Measurements from ENCODE around the gene NKX2-3.

NKX2-3 gene

GRCh38 chr10:99526861-99527504 lies 5.8 kb upstream of the NKX2-3 start:
- no peak for DNase-seq (ENCODE audit: low spot score)

- no peak for DNase-seq (ENCODE audit: low spot score)
Observed at GRCh38 chr10:99527526-99528493, 4.9 kb upstream of the NKX2-3 start.

- DNase-seq (ENCODE audit: low spot score): no peak
Observed at GRCh38 chr10:99528494-99529441, 4.0 kb upstream of the NKX2-3 start.

- no peak for DNase-seq (ENCODE audit: low spot score)
Observed at GRCh38 chr10:99529591-99530107, 3.1 kb upstream of the NKX2-3 start.

GRCh38 chr10:99530108-99531025 lies 2.4 kb upstream of the NKX2-3 start:
- DNase-seq (ENCODE audit: low spot score): no peak

GRCh38 chr10:99531026-99531695 lies 1.6 kb upstream of the NKX2-3 start:
- no peak for DNase-seq (ENCODE audit: low spot score)

GRCh38 chr10:99531696-99532593 lies 797 bp upstream of the NKX2-3 start:
- DNase-seq (ENCODE audit: low spot score): no peak

- DNase-seq (ENCODE audit: low spot score): no peak
Observed at GRCh38 chr10:99533496-99534449, 1.0 kb downstream of the NKX2-3 start.

GRCh38 chr10:99534450-99534938 lies 1.8 kb downstream of the NKX2-3 start:
- no peak for DNase-seq (ENCODE audit: low spot score)

- DNase-seq (ENCODE audit: low spot score): no peak
Observed at GRCh38 chr10:99534939-99535763, 2.4 kb downstream of the NKX2-3 start.

- DNase-seq (ENCODE audit: low spot score): no peak
Observed at GRCh38 chr10:99535764-99536337, 3.1 kb downstream of the NKX2-3 start.

GRCh38 chr10:99536338-99537085 lies 3.8 kb downstream of the NKX2-3 start:
- DNase-seq (ENCODE audit: low spot score): no peak

- DNase-seq (ENCODE audit: low spot score): no peak
Observed at GRCh38 chr10:99537086-99537988, 4.6 kb downstream of the NKX2-3 start.
